MM.1S (cell line): ENCODE results near the gene MTMR8.

Experiments
- DNase-seq: peaks from one replicate; pipeline ENCODE4 v3.0.0-alpha.2; 2015
- H2AFZ ChIP-seq: fragments of 300-600 bp; sonication (generic); 2 replicates; pipeline ENCODE4 v1.6.0; 2016; ENCODE audit warnings: antibody characterized with exemption, low read length
- H3F3A ChIP-seq: fragments of 300-600 bp; sonication (generic); 2 replicates; pipeline ENCODE4 v1.6.1; 2016; ENCODE audit warnings: mild to moderate bottlenecking, antibody characterized with exemption, low read length, moderate library complexity, mixed read lengths; ENCODE audit not compliant: insufficient read depth
- H3K27ac ChIP-seq: fragments of 300-600 bp; sonication (generic); 2 replicates; pipeline ENCODE4 v1.5.1; 2016; ENCODE audit warnings: mild to moderate bottlenecking, low read length
- H3K27me3 ChIP-seq: fragments of 300-600 bp; sonication (generic); replicated peaks from 2 replicates; pipeline ENCODE4 v1.6.0; 2016; ENCODE audit warnings: low read length; ENCODE audit not compliant: insufficient read depth
- H3K36me3 ChIP-seq: fragments of 300-600 bp; sonication (generic); replicated peaks from 2 replicates; pipeline ENCODE4 v1.6.1; 2016; ENCODE audit warnings: mild to moderate bottlenecking, low read length, mixed read lengths; ENCODE audit not compliant: insufficient read depth
- H3K4me1 ChIP-seq: fragments of 300-600 bp; sonication (generic); 2 replicates; pipeline ENCODE4 v1.6.1; 2016; ENCODE audit warnings: low read length, mixed read lengths
- H3K4me2 ChIP-seq: fragments of 300-600 bp; sonication (generic); 2 replicates; pipeline ENCODE4 v1.6.0; 2016; ENCODE audit warnings: low read depth, low read length
- H3K4me3 ChIP-seq: fragments of 300-600 bp; sonication (generic); 2 replicates; pipeline ENCODE4 v1.5.1; 2016; ENCODE audit warnings: low read length, mixed read lengths
- H3K79me2 ChIP-seq: fragments of 300-600 bp; sonication (generic); 2 replicates; pipeline ENCODE4 v1.6.1; 2016; ENCODE audit warnings: mixed run types, low read length, mixed read lengths
- H3K9ac ChIP-seq: fragments of 300-600 bp; sonication (generic); 2 replicates; pipeline ENCODE4 v1.6.1; 2016; ENCODE audit warnings: low read length, mixed read lengths
- H3K9me2 ChIP-seq: fragments of 300-600 bp; sonication (generic); replicated peaks from 2 replicates; pipeline ENCODE4 v1.6.1; 2016; ENCODE audit warnings: mild to moderate bottlenecking, low read length, mixed read lengths; ENCODE audit not compliant: insufficient read depth
- H3K9me3 ChIP-seq: fragments of 300-600 bp; sonication (generic); replicated peaks from 2 replicates; pipeline ENCODE4 v1.6.1; 2016; ENCODE audit warnings: mild to moderate bottlenecking, low read length, mixed read lengths; ENCODE audit not compliant: insufficient read depth
- H4K20me1 ChIP-seq: fragments of 300-600 bp; sonication (generic); 2 replicates; pipeline ENCODE4 v1.6.1; 2016; ENCODE audit warnings: mild to moderate bottlenecking, low read length, moderate library complexity, mixed read lengths; ENCODE audit not compliant: insufficient read depth
- CTCF ChIP-seq: fragments of 300-600 bp; sonication (generic); IDR thresholded peaks from 2 replicates; pipeline ENCODE4 v1.5.1; 2016; ENCODE audit warnings: antibody characterized with exemption, low read length, mixed read lengths
- EZH2 ChIP-seq: fragments of 300-600 bp; sonication (generic); optimal IDR thresholded peaks from 2 replicates; pipeline ENCODE3; 2017; ENCODE audit warnings: low read depth, mild to moderate bottlenecking, antibody characterized with exemption, low read length, mixed read lengths
- EZH2phosphoT487 ChIP-seq: fragments of 300-600 bp; sonication (generic); IDR thresholded peaks from 2 replicates; pipeline ENCODE4 v1.6.1; 2018; ENCODE audit warnings: antibody characterized with exemption, low read length

Gene MTMR8

DNA sequence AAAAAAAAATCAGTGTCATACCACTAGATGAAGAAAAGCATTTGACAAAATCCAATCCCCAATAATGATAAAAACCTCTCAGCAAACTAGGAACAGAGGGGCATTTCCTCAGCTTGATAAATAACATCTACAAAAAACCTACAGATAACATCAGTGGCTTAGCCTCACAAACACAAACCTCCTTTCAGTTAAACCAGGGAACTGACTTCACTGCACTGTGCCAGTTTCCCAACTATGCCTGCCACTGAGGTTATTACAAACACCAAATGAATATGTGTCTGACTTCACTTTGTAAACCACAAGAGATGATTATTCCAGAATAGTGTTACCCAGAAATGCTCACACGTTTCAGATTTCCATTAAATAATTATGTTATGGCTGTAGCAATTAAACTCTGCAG lies 15.3 kb downstream of the MTMR8 start:
- H3K9me2 ChIP-seq: no peaks in the 10 kb centered on the region
- H3K4me2 ChIP-seq: no peak overlapping the region
- no peaks in the 10 kb centered on the region for H3K36me3 ChIP-seq
- H3K9me3 ChIP-seq: no peaks in the 10 kb centered on the region
- no peaks in the 10 kb centered on the region for H3K27me3 ChIP-seq
- no peak overlapping the region for H3K27ac ChIP-seq
- H3K9ac ChIP-seq: no peak overlapping the region
- no peak for TF ChIP-seq CTCF
- TF ChIP-seq EZH2phosphoT487: no peak
- no peak for TF ChIP-seq EZH2
- DNase-seq: no peak
- H3K79me2 ChIP-seq: no peaks in the 10 kb centered on the region
- no peak overlapping the region for H3K4me3 ChIP-seq
- no peaks in the 10 kb centered on the region for H3K4me1 ChIP-seq
- H4K20me1 ChIP-seq: no peaks in the 10 kb centered on the region
- no peak overlapping the region for H2AFZ ChIP-seq
- no peaks in the 10 kb centered on the region for H3F3A ChIP-seq

DNA sequence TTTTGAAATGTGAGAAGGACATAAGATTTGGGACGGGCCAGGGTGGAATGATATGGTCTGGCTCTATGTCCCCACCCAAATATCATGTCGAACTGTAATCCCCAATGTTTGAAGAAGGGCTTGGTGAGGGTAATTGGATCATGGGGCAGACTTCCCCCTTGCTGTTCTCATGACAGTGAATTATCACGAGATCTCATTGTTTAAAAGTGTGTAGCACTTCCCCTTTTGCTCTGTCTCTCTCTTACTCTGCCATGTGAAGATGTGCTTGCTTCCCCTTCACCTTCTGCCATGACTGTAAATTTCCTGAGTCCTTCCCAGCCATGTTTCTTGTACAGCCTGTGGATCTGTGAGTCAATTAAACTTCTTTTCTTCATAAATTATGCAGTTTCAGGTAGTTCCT lies 17.5 kb downstream of the MTMR8 start:
- H4K20me1 ChIP-seq: no peaks in the 10 kb centered on the region
- H3K9me3 ChIP-seq: no peaks in the 10 kb centered on the region
- no peak overlapping the region for H3K27ac ChIP-seq
- DNase-seq: no peak
- H2AFZ ChIP-seq: no peak overlapping the region
- H3K79me2 ChIP-seq: no peaks in the 10 kb centered on the region
- no peaks in the 10 kb centered on the region for H3K36me3 ChIP-seq
- H3K4me3 ChIP-seq: no peak overlapping the region
- TF ChIP-seq CTCF: no peak
- TF ChIP-seq EZH2phosphoT487: no peak
- TF ChIP-seq EZH2: no peak
- no peak overlapping the region for H3K9ac ChIP-seq
- H3F3A ChIP-seq: no peaks in the 10 kb centered on the region
- no peaks in the 10 kb centered on the region for H3K9me2 ChIP-seq
- H3K4me1 ChIP-seq: no peaks in the 10 kb centered on the region
- no peak overlapping the region for H3K4me2 ChIP-seq
- no peaks in the 10 kb centered on the region for H3K27me3 ChIP-seq

DNA sequence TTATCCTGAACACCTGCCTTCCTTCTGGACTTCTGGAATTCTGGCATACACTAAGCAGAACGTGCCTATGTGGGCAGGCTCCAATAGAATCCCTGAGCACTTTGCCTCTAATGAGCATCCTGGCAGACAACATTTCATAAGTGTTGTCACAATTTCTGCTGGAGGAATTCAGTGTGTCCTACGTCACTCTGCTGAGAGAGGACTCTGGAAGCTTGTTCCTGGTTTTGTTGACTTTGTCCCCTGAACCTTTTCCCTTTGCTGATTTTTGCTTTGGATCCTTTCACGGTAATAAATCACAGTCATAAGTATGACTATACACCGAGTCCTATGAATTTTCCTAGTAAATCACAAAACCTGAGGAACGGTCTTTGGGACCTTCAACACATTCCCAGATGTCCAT lies 43.2 kb downstream of the MTMR8 start:
- Histone ChIP-seq H3K27ac (no peak overlapping the region), H3K4me1 (no peaks in the 10 kb centered on the region), H3K4me3 (no peak overlapping the region), H3K79me2 (no peaks in the 10 kb centered on the region), H3K4me2 (no peak overlapping the region), H4K20me1 (no peaks in the 10 kb centered on the region), H3K9me3 (no peaks in the 10 kb centered on the region), H3K27me3 (no peaks in the 10 kb centered on the region), H3K9me2 (no peaks in the 10 kb centered on the region), H3F3A (no peaks in the 10 kb centered on the region), H3K9ac (no peak overlapping the region), H2AFZ (no peak overlapping the region), H3K36me3 (no peaks in the 10 kb centered on the region)
- no peak for DNase-seq
- TF ChIP-seq EZH2phosphoT487 (no peak), CTCF (no peak), EZH2 (no peak)

DNA sequence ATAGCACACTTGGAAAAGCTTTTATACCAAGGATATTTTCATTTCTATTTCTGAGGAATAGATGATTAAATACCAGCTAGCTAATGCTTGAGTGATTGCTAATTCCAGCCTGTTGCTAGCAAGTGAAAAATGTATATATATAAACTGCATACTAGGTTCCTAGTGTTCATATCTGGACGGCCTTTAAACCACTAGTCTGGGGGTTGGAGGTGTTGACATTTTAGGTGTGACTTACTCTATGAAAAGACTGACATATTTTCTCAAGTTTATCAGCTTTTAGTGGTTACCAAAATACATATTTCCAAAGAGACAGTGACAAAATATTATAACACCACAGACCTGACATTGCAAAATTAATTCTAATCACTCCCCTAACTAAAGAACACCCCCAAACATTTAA lies 44.7 kb downstream of the MTMR8 start:
- Histone ChIP-seq H3K27me3 (no peaks in the 10 kb centered on the region), H2AFZ (no peak overlapping the region), H3K36me3 (no peaks in the 10 kb centered on the region), H3K4me3 (no peak overlapping the region), H3K9me3 (no peaks in the 10 kb centered on the region), H3K79me2 (no peaks in the 10 kb centered on the region), H3K4me2 (no peak overlapping the region), H3F3A (no peaks in the 10 kb centered on the region), H3K9me2 (no peaks in the 10 kb centered on the region), H3K9ac (no peak overlapping the region), H4K20me1 (no peaks in the 10 kb centered on the region), H3K4me1 (no peaks in the 10 kb centered on the region), H3K27ac (no peak overlapping the region)
- DNase-seq: no peak
- TF ChIP-seq EZH2phosphoT487 (no peak), EZH2 (no peak)
